Left colon (tissue), 2 donors: ENCODE data around the gene KRTAP10-3. TPM values are rescaled to one million over a fixed set of nuclear protein-coding genes. Genes with fewer than 3 reads are reported as not detected.

Source experiments
- ATAC-seq: fragments of 200-7000 bp; cut with Tn5 transposase; one replicate; pipeline ENCODE4 v1.9.1; 2020; ENCODE audit warnings: mild to moderate bottlenecking, moderate library complexity
- DNase-seq, 2 donors: peaks; one replicate each; pipeline ENCODE4 v3.0.0-alpha.2; 2020
- intact Hi-C, 2 donors: fragments of 100-400 bp; cut with DNase I in 1 of 2; cut with micrococcal nuclease in 1 of 2; formaldehyde crosslinking; loops; one replicate each; pipeline versions ENCODE4 v1.11.2 to v1.14.0; 2022; cut with DNase I, micrococcal nuclease
- total RNA-seq, 2 donors: library from RNA; stranded (reverse); fragmentation: NEBNext Ultra II Directional; extraction: Animal tissue kit (Norgen Biotek cat#: 25700); gene quantifications; one replicate each; pipeline ENCODE4 v1.2.1, GENCODE V29; 2021
- donor health status: DM: no; HTN: no; CAD: no.
- donor health status: DM: yes; HTN: yes; CAD: no.

The KRTAP10-3 gene
- total RNA-seq, 2 donors from 2014 or later, result not detected

DNA sequence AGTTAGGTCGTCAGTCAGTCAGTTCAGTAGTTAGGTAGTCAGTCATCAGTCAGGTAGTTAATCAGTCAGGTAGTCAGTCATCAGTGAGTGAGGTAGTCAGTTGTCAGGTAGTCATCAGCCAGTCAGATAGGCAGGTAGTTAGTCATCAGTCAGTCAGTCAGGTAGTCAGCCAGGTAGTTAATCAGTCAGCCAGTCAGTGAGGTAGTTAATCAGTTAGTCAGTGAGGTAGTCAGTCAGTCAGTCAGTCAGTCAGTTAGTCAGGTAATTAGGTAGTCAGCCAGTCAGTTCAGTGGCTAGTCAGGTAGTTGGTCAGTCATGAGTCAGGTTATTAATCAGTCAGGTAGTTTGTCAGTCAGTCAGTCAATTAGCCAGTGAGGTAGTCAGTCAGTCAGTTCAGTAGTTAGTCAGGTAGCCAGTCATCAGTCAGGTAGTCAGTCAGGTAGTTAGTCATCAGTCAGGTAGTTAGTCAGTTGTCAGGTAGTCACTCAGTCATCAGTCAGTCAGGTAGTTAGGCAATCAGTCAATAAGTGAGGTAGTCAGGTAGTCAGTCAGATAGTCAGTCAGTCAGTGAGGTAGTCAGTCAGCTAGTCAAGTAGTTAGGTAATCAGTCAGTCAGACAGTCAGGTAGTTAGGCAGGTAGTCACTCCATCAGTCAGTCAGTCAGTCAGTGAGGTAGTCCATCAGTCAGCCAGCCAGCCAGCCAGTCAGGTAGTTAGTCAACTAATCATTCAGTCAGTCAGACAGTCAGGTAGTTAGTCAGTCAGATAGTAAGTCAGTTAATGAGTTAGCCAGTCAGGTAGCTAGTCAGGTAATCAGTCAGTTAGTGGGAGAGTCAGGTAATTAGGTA is 34.8 kb downstream of the KRTAP10-3 start:
- DNase-seq (no peak), ATAC-seq (no peak)
- intact Hi-C loops, result no loop called here

DNA sequence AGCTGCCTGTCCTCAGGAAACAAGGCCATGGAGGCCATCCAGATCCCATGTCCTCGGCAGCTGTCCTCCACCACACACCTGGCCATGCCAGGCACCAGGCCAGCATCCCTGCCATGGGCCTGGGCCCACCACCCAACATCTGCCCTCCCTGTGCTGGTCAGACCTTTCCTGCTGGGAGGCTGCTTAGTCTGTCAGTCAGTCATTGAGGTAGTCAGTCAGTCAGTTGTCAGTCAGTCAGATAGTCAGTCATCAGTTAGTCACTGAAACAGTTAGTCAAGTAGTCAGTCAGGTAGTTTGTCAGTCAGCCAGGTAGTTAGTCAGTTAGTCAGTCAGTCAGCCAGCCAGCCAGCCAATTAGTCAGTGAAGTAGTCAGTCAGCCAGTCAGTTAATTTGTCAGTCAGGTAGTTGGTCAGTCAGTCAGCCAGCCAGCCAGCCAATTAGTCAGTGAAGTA is 35.8 kb downstream of the KRTAP10-3 start:
- no peak for DNase-seq

DNA sequence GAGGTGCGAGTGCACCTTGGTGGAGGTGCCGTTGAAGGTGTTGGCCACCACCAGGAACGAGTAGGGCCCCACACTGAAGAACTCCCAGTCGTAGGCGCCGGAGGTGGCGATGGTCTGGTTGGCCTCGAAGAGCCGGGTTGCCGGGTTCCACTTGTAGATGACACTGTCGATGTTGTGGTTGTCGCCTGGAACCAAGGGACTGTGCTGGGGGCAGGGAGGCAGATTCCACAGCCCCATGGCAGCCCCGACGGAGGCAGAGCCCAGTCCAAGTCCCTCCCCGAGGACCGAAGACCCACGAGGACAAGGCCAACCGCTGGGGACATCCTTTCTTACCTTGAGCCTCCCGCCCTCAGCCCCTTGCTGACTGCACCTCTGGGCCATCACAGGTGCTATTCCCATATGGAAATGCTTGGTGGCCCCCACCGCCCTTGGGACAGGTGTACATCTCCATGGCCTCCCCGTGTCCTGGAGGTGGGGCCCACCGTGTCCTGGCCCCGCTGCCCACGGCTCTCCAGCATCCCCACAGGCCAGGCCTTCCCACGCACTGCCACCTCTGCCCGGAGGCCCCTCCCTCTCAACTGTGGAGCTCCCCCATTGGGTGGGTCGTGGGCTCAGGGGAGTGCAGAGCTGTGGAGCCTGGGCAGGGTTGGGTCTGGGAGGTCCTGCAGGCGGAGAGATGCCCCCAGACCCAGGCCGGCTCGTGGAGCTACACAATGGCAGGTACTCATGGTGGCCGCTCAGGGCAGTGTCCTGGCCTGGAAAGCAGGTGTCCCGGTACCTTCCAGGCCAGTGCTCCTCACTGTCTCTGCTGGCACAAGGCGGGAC is 36.5 kb downstream of the KRTAP10-3 start:
- ATAC-seq (no peak), DNase-seq (peak in 1 of 2 donors; percentile 13)
- intact Hi-C loops, result no loop called here

More for the DNA sequence above, 35.8 kb downstream of the KRTAP10-3 start:
- ATAC-seq, result no peak
- intact Hi-C loops, result no loop called here

DNA sequence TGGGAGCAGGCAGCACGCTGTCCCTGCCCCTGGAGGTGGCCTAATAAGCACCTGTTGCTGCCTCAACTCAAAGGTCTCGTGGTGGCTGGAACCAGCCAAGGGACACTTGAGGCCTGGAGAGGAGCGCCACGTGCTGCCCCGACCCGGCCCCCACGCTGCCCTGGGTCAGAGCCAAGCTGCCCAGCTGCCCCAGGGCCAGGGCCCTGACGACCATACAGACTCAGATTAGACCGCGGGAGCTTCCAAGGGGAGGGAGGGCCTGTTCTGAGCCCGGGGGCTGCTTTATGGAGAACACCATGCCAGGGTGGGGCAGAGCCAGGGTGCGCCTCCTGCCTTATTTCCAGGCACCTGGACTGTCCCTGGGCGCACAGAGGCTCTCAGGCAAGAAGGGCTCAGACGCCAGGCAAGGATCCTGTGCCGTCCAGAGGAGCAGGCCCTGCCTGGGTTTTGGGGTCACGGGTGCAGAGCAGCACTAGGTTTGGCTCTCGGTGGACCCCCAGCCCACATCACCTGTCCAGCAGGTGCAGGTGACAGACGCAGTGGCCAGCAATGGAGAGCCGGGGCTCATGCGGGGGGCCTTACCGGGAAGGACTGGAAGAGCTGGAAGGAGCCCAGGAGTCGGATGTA is 37.2 kb downstream of the KRTAP10-3 start:
- peak in 1 of 2 donors; percentile 16 for DNase-seq
- no peak for ATAC-seq
- intact Hi-C loops, result no loop called here

DNA sequence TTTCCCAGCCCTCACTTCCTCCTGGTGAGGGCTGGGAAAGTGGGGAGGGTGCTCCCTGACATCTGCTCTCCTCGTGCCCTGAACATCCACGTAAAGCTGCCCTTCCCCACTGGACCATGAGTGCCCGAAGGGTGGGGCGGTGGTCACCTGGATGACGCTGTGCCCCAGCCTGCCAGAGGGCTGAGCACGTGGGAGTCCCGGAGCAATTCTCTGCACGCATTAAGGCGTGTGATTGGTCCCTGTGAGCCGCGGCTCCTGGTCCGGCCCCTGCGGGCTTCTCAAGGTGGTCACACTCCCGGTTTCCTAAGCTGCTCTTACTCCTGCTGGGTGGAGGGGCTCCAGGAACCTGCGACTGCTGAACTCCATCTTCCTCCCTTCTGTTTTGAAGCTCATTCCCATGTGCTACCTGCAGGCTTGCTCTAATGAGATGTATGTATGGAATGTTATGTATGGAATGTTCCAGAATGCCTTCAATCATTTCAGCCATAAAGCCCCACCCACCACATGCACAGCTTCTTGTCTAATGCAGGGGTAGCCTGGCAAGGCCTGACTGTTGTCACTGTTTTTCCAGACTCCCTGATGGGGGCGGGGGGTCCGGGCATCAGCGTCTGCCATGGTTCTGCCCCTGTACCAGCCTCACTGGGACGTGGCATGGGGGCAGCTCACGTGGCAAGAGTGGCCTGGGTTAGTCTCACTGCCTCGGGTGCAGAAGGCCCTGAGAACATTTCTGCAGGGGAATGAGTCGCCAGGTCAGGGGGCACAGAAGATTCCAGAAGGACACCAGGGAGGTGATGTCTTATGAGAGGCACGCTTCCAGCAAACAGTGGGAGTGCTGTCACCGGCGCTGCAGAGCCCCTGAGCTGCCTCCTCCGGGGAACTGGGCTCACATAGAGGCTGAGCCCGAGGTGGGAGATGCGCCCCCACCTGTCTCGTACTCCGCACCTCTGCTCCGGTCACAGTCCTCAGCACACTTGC is 38.0 kb downstream of the KRTAP10-3 start:
- DNase-seq, result peak in 1 of 2 donors; percentile 15
- ATAC-seq, result no peak
- intact Hi-C loops, result no loop called here

DNA sequence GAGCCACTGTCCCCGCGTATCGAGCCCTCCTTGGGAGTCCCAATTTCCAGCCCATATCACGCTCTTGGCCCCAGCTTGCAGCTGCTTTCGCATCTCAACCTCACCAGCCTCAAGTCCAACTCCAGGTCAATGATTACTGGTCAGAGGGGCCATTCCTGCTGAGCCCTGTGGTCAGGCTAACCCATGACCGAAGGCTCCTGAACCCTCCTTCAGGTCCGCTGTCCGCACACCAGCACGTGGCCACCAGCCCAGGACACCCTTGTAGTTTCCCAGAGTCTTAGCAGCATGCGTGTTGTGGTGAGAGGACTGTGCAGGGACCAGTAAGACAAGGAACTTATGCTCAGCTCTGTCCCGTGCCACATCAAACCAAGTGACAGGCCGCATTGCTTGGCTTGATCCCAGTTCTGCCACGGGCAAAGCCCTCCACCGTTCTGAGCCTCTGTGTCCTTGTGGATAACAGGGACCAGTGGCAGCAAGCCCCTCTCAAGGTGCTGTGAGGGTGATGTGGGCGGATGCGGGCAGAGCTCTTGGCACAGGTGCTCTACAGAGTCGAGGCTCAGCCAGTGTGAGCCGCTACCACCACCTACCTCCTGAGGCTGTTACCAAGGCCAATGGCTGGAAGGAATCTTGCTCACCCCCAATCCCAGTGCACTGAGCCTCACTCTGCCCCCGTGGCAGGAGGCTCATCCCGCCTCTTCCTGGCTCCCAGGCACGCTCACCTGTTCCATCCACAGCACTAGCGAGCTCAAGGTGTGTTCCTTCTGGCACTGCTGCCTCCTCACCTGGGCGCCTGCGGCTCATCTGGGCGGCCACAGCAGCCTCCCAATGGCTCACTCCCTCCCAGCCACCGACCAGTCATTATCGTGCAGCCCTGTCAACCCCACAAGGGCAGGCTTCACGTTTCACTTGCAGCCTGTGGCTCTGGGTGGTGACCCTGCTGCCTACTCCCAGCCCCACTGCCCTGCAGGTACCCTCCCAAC is 39.0 kb downstream of the KRTAP10-3 start:
- intact Hi-C loops, result loop anchor here in 1 of 2 donors (10.0 kb wide), 1 partner anchor 275 kb away; no protein-coding TSS in a partner anchor
- DNase-seq (peak in 1 of 2 donors; percentile 5), ATAC-seq (no peak)

DNA sequence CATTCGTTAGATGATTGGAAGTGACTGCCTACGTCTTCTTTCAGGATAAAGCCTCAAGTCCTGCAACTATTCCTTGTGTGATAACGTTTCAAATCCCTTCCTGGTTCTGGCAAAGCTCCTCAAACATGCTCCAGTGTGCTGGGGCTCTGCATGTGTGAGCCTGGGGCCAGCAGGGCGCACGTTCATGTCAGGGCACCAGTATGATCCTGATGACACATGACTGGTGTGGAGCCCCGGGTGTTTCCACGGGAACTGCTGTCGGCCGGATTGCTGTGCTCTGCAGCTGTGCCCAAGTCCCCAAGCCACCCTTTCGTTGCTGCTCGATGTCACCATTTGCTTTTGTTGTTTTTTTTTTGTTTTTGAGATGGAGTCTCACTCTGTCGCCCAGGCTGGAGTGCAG is 39.9 kb downstream of the KRTAP10-3 start:
- ATAC-seq (no peak), DNase-seq (no peak)
- intact Hi-C loops, result loop anchor here in 1 of 2 donors (10.0 kb wide), 1 partner anchor 276 kb away; no protein-coding TSS in a partner anchor

DNA sequence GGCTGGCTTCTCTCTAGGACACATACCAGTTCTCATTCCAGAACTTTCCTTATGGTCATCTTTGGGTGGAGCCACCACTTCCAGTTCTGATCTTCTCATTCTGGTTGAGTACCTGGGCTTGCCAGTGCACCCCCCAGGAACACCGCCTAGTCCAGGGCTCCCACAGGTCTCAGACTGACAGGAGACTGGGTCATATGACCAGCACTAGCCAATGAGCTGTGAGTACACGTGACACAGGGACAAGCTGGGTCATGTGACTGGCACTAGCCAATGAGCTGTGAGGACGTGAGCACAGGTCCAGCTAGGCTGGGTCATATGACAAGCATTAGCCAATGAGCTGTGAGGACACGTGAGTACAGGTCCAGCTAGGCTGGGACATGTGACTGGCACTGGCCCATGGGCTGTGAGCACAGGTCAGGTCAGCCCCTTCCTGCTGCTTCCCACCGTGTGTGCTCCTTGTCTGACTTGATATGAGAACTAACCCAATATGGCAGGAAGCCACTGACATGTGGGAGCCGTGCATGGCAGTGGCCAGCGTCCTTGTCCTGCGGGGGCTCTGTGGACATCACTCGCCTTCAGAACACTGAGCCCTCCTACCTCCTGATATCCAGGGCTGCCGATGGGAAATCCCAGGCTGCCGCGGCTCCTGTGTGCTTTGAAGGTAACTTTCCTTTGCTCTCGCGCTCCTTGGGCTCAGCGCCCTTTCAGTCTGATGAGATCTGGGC is 41.3 kb downstream of the KRTAP10-3 start:
- intact Hi-C loops, result loop anchor here in 1 of 2 donors (10.0 kb wide), 1 partner anchor 277 kb away; no protein-coding TSS in a partner anchor
- ATAC-seq (no peak), DNase-seq (no peak)

DNA sequence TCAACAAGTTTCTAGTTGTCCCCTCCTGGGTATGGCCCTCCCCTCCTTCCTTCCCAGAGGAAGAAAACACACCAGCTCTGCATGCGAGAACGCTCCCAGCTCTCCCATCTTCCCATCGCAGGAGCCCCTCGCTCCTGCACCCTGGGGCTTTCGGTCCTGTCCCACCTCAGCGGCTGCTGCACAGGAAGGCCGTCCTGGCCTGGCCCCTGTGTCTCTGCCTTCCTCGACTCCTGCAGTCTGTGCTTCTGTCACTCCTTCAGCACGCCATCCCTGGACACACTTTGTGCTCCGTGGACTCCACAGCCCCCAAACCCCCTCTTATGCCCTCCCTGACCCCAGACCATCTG is 41.8 kb downstream of the KRTAP10-3 start:
- intact Hi-C loops, result loop anchor here in 1 of 2 donors (10.0 kb wide), 1 partner anchor 278 kb away; no protein-coding TSS in a partner anchor
- DNase-seq, result no peak
- ATAC-seq, result no peak

DNA sequence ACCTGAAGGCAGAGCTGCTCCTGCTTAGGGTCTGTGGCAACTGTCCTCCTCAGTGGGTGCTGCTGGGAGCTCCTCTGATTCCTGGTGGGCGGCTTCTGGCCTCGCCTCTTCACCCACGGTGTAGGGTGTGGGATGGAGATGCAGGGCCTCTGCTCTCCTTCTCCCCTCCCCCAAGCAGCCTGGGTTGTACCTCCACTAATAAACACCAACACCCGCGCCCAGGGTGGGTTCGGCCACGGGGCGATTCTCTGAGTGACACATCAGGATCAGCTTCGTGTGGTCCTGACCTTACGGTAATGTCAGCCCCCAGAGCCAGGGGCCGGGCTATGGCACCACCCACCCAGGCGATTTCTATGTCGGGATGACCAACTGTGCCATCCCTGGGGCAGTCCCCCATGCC is 42.3 kb downstream of the KRTAP10-3 start:
- intact Hi-C loops, result loop anchor here in 1 of 2 donors (10.0 kb wide), 1 partner anchor 278 kb away; no protein-coding TSS in a partner anchor
- DNase-seq, result no peak
- ATAC-seq, result no peak

DNA sequence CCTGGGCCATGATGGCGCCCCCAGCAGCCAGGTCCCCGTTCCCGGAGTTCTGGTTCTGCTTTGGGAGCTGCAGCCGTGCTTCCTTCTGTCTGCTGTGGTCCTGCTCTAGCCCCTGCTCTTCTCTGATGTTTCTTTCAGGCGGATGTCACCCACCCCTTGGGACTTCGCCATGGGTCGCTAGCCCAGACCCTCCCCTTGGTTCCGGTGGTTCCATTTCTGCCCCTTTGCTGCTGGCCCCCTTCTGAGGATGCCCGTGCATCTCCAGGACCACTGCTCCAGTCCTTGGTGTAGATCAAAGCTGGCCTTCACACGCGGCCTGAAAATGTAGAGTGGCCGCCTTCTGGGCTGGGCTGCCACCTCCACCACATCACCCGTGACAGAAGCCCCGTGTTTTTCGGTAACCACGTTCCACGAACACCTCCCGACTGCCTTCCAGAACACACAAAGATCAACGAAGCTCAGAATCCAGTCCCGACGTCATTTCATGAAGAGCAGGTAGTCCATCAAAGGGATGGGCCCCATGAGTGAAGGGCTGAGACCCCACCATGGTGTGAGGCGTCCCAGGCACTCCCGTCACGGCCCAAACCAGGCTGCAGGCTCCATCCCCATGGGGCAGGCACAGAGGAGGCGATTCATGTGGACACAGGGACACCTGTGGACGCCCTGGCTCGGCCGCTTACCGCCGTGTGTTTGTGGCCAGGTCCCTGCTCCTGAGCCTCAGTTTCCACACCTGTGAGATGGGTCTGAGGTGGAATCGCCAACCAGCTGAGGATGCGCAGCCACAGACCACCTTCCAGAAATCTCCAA is 43.0 kb downstream of the KRTAP10-3 start:
- no peak for ATAC-seq
- DNase-seq, result no peak
- intact Hi-C loops, result loop anchor here in 1 of 2 donors (10.0 kb wide), 1 partner anchor 279 kb away; no protein-coding TSS in a partner anchor

DNA sequence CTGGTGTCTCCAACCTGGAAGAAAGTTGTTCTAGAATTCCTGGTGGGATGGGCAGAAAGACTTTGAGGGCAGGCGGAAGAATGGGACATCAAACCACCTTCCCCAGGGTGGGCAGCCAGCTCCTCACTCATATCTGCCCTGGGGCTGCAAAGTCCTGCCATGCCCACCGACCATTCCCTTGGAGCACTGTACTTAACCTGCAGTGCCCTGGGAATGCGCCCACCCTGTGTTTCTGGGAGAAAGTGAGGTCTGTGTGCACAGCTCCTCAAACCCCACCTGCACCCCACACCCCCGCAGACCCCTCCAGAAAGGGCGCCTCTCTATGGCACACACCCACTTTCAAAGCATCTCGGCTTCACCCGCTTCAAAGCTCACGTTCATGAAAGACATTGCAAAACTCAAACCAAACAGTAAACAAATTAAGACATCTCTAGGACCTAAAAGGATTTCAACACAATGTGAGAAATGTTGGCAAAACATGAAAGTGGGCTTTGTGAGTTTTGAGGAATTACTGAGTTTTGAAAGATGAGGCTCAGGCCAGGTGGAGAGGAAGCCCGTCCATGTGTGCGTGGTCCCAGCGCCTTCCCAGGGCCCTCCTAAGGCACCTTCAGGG is 43.7 kb downstream of the KRTAP10-3 start:
- intact Hi-C loops, result loop anchor here in 1 of 2 donors (10.0 kb wide), 1 partner anchor 280 kb away; no protein-coding TSS in a partner anchor
- ATAC-seq, result no peak

DNA sequence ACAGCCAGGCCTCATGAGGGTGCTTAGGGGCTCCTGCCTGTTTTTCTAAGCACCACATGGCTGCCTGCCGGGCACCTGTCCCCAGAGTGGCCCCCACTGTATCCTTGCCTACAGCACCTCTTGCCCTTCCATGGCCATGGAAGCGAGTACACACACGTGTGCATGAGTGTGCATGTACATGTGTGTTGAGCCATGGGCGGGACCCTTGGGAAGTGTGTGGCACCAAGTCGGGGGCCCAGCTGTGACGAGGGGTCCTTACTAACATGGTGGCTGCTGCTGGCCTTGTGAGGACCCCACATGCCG is 44.4 kb downstream of the KRTAP10-3 start:
- ATAC-seq (no peak), DNase-seq (no peak)
- intact Hi-C loops, result loop anchor here in 1 of 2 donors (10.0 kb wide), 1 partner anchor 281 kb away; no protein-coding TSS in a partner anchor

More for the DNA sequence above, 43.7 kb downstream of the KRTAP10-3 start:
- DNase-seq, result no peak

DNA sequence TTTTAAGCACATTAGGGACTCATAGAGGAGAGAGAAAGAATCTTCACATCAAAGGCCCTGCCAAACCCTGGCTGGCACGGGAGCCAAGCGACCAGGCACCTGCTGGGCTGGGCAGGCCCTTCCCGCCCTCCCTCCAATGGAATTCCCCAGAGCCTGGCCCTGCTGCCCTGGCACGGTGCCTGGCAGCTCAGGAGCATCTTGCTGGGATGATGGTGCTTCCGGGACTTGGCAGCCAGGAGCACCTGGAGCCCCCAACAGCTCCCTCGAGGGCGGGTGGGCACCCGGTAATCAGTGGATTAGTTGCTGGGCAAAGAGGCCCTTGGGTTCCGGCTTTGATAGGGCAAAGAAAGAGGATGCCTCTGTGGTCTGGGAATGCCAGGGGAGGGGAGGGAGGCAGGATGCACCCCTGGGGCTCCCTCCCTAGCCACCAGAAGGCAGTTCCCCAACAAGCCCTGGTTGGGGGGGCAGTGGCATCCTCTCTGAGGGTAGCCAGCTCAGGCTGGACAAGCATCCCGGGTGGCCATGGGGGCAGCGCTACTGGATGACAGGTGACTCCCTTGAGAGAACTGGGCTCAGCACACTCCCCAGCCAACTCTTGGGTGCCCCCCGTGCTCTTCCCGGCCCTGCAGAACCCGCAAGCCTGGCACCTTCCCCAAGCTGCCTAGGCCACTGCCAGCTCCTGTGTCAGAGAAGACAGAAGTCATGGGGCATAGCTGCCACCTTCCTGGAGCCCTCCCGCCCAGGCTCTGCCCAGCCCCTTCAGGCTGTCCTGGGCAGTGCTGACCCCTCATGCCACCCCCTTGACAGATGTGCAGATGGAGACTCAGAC is 45.0 kb downstream of the KRTAP10-3 start:
- ATAC-seq (no peak), DNase-seq (no peak)
- intact Hi-C loops, result loop anchor here in 1 of 2 donors (10.0 kb wide), 1 partner anchor 281 kb away; no protein-coding TSS in a partner anchor
